Epithelial cell of esophagus (primary cell): ENCODE measurements around the gene CD22.

Source experiments
- DNase-seq: peaks from one replicate; pipeline ENCODE4 v3.0.0; 2010; ENCODE audit warnings: low read depth
- H3K4me3 ChIP-seq: 2 replicates; pipeline ENCODE4 v1.5.1; 2011; ENCODE audit warnings: mild to moderate bottlenecking, low read length, control low read depth
- TF ChIP-seq, protein P1 (sequence below): IDR thresholded peaks from 2 replicates; pipeline ENCODE4 v1.5.1; 2011; ENCODE audit warnings: low read depth, mild to moderate bottlenecking, low read length, control low read depth, inconsistent platforms; ENCODE audit not compliant: insufficient read depth; ENCODE audit errors: missing control alignments

Gene CD22

DNA sequence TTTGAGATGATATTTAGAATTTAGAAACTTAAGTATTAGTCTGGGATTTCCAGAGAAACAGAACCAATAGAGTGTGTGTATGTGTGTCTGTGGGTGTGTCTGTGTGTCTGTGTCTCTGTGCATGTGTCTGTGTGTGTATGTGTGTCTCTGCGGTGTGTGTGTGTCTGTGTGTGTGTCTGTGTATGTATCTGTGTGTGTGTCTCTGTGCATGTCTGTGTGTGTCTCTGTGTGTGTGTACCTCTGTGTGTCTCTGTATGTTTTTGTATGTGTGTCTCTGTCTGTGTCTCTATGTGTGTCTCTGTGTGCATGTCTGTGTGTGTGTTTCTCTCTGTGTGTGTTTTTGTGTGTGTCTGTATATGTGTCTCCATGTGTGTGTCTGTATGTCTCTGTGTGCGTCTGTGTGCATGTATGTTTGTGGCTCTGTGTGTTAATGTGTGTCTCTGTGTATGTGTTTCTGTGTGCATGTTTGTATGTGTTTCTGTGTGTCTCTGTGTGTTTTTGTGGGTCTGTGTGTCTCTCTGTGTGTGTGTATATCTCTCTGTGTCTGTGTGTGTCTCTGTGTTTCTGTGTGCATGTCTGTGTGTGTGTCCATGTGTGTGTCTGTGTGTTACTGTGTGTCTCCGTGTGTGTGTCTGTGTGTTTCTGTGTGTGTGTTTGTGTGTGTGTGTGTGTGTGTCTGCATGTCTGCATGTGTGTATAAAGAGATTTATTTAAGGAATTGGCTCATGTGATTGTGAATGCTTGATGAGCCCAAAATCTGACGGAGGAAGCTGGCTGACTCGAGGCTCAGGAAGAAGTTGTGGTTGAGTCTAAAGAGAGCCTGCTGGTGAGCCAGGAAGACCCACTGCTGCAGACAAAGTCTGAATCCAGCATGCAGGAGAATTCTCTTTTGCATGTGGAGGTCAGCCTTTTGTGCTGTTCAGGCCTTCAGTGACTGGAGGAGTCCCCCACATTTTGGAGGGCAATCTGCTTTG, 64.0 kb downstream of the CD22 start:
- no peak overlapping the region for H3K4me3 ChIP-seq
- TF ChIP-seq, protein P1, sequence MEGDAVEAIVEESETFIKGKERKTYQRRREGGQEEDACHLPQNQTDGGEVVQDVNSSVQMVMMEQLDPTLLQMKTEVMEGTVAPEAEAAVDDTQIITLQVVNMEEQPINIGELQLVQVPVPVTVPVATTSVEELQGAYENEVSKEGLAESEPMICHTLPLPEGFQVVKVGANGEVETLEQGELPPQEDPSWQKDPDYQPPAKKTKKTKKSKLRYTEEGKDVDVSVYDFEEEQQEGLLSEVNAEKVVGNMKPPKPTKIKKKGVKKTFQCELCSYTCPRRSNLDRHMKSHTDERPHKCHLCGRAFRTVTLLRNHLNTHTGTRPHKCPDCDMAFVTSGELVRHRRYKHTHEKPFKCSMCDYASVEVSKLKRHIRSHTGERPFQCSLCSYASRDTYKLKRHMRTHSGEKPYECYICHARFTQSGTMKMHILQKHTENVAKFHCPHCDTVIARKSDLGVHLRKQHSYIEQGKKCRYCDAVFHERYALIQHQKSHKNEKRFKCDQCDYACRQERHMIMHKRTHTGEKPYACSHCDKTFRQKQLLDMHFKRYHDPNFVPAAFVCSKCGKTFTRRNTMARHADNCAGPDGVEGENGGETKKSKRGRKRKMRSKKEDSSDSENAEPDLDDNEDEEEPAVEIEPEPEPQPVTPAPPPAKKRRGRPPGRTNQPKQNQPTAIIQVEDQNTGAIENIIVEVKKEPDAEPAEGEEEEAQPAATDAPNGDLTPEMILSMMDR, result no peak
- no peak for DNase-seq

DNA sequence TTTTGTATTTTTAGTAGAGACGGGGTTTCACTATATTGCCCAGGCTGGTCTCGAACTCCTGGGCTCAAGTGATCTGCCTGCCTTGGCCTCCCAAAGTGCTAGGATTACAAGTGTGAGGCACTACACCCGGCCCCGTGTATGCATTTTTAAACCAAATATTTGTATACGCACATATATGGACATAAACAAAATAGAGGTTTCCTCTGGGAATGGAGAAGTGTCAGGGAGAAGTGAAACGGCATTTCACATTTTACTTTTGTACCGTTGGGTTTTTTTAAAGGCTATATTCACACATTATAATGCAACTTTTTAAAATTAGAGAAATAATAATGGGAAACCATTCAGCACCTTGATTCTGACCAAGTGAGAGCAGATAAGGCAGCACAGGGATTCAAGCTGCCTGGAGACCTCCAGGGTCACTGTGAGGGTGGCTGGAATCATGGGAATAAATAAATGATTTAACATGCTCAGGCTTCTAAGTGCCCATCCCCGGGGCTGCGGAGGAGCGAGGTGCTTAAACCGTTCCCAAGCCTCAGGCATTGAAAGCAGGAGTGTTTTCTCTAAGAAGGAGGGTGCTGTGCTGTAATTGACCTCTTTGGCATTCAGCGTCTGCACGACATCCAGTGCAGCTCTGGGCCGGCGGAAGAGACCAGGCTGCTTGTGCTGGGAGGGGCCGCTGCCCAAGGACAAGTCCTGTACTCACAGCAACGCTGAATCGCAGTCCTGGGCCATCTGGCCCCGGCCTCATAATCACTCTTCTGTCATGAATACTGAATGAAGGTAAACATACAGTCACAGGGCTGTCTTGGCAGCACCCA, 66.6 kb downstream of the CD22 start:
- peak; percentile 4 for DNase-seq
- TF ChIP-seq, protein P1, result no peak
- no peak overlapping the region for H3K4me3 ChIP-seq

DNA sequence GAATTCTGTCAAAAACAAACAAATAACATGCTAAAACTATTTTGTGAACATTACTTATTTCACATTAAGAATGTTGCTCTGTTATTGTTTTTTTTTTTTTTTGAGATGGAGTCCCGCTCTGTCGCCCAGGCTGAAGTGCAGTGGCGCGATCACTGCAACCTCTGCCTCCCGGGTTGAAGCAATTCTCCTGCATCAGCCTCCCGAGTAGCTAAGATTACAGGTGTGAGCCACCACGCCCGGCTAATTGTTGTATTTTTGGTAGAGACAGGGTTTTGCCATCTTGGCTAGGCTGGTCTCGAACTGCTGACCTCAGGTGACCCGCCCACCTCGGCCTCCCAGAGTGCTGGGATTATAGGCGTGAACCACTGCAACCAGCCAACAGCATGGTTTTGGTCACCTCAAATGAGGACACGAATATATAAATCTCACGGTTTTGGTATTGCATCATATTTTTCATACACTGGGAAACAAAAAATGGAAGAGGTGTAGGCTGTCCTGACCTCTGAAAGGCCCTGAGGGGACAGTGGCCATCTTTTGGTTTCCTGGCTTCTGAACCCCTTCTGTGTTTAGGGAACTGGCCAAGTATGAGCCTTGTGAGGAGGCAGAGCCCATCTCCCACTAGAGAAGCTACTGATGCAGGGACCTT, 67.4 kb downstream of the CD22 start:
- no peak overlapping the region for H3K4me3 ChIP-seq
- DNase-seq, result no peak
- TF ChIP-seq, protein P1, result no peak
